HUES6 (cell line): Measurements from ENCODE around the gene CCDC34.

Experiments
- H3K27ac ChIP-seq: 2 replicates; pipeline ENCODE4 v1.7.0; 2013; ENCODE audit warnings: low read depth, mild to moderate bottlenecking, low read length, inconsistent platforms
- H3K27me3 ChIP-seq: 2 replicates; pipeline ENCODE4 v1.6.1; 2013; ENCODE audit warnings: low read length; ENCODE audit not compliant: control insufficient read depth, insufficient read depth
- H3K36me3 ChIP-seq: 2 replicates; pipeline ENCODE4 v1.6.1; 2013; ENCODE audit warnings: low read length; ENCODE audit not compliant: control insufficient read depth, insufficient read depth
- H3K4me1 ChIP-seq: 2 replicates; pipeline ENCODE4 v1.6.1; 2013; ENCODE audit warnings: low read length; ENCODE audit not compliant: control insufficient read depth, insufficient read depth
- H3K4me3 ChIP-seq: 2 replicates; pipeline ENCODE4 v1.5.1; 2013; ENCODE audit warnings: low read depth, low read length
- H3K9ac ChIP-seq: one replicate; pipeline ENCODE4 v1.6.1; 2013; ENCODE audit warnings: mild to moderate bottlenecking, low read length
- H3K9me3 ChIP-seq: 2 replicates; pipeline ENCODE4 v1.6.1; 2013; ENCODE audit warnings: low read depth, low read length; ENCODE audit not compliant: control insufficient read depth, insufficient read depth

The CCDC34 gene

GRCh38 chr11:27303903-27304302 is 59.1 kb downstream of the CCDC34 start:
- Histone ChIP-seq H3K4me1 (no peaks in the 10 kb centered on the region), H3K4me3 (no peak overlapping the region), H3K9ac (no peak overlapping the region), H3K27ac (no peak overlapping the region), H3K27me3 (no peaks in the 10 kb centered on the region), H3K9me3 (peaks cover 20% of the 10 kb centered on the region), H3K36me3 (no peaks in the 10 kb centered on the region)

- peaks cover 19% of the 10 kb centered on the region for H3K9me3 ChIP-seq
- no peak overlapping the region for H3K9ac ChIP-seq
- no peaks in the 10 kb centered on the region for H3K36me3 ChIP-seq
- no peaks in the 10 kb centered on the region for H3K27me3 ChIP-seq
- H3K4me3 ChIP-seq, result no peak overlapping the region
- H3K27ac ChIP-seq, result no peak overlapping the region
- no peaks in the 10 kb centered on the region for H3K4me1 ChIP-seq
These were observed 62.0 kb downstream of the CCDC34 start for GRCh38 chr11:27300974-27301373.

- H3K9me3 ChIP-seq, result peaks cover 5% of the 10 kb centered on the region; the same call in 1 of the 2 replicates
- no peaks in the 10 kb centered on the region for H3K27me3 ChIP-seq
- no peak overlapping the region for H3K27ac ChIP-seq
- peaks cover 12% of the 10 kb centered on the region; the same call in 1 of the 2 replicates for H3K4me1 ChIP-seq
- H3K36me3 ChIP-seq, result no peaks in the 10 kb centered on the region
- no peak overlapping the region for H3K4me3 ChIP-seq
- no peak overlapping the region for H3K9ac ChIP-seq
These were observed 65.4 kb downstream of the CCDC34 start for GRCh38 chr11:27297616-27298015.

DNA sequence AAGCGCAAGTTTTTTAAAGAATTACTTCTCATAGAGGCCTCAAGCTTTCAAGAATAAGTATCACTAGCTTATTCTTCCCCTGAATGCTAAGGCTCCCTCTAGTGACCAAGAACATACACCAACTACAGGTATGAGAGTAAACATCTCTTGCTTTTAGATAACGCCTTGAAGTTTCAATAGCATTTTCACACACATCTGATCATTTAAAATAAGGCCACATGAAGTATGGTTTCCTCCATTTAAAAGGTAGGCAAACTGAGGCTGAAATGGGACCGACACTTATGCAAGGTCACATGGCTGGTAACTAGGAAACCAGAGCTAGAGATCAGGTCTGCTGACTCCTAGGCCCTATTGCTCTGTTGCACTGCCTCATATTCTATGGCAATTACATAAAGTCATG is 66.5 kb downstream of the CCDC34 start:
- no peak overlapping the region for H3K9ac ChIP-seq
- H3K27me3 ChIP-seq, result no peaks in the 10 kb centered on the region

GRCh38 chr11:27295928-27296327 is 67.1 kb downstream of the CCDC34 start:
- H3K27me3 ChIP-seq, result no peaks in the 10 kb centered on the region
- no peaks in the 10 kb centered on the region for H3K36me3 ChIP-seq
- H3K9me3 ChIP-seq, result peaks cover 21% of the 10 kb centered on the region
- H3K4me1 ChIP-seq, result peaks cover 12% of the 10 kb centered on the region; the same call in 1 of the 2 replicates
- H3K9ac ChIP-seq, result no peak overlapping the region
- H3K27ac ChIP-seq, result no peak overlapping the region
- no peak overlapping the region for H3K4me3 ChIP-seq

More for the DNA sequence above, 66.5 kb downstream of the CCDC34 start:
- Histone ChIP-seq H3K27ac (no peak overlapping the region), H3K4me3 (no peak overlapping the region), H3K4me1 (peaks cover 12% of the 10 kb centered on the region; the same call in 1 of the 2 replicates), H3K9me3 (peaks cover 15% of the 10 kb centered on the region), H3K36me3 (no peaks in the 10 kb centered on the region)

- no peaks in the 10 kb centered on the region for H3K36me3 ChIP-seq
- no peak overlapping the region for H3K27ac ChIP-seq
- no peaks in the 10 kb centered on the region for H3K27me3 ChIP-seq
- H3K4me1 ChIP-seq, result peaks cover 12% of the 10 kb centered on the region; the same call in 1 of the 2 replicates
- H3K4me3 ChIP-seq, result no peak overlapping the region
- peaks cover 30% of the 10 kb centered on the region for H3K9me3 ChIP-seq
- H3K9ac ChIP-seq, result no peak overlapping the region
These were observed 68.4 kb downstream of the CCDC34 start for GRCh38 chr11:27294654-27295053.

DNA sequence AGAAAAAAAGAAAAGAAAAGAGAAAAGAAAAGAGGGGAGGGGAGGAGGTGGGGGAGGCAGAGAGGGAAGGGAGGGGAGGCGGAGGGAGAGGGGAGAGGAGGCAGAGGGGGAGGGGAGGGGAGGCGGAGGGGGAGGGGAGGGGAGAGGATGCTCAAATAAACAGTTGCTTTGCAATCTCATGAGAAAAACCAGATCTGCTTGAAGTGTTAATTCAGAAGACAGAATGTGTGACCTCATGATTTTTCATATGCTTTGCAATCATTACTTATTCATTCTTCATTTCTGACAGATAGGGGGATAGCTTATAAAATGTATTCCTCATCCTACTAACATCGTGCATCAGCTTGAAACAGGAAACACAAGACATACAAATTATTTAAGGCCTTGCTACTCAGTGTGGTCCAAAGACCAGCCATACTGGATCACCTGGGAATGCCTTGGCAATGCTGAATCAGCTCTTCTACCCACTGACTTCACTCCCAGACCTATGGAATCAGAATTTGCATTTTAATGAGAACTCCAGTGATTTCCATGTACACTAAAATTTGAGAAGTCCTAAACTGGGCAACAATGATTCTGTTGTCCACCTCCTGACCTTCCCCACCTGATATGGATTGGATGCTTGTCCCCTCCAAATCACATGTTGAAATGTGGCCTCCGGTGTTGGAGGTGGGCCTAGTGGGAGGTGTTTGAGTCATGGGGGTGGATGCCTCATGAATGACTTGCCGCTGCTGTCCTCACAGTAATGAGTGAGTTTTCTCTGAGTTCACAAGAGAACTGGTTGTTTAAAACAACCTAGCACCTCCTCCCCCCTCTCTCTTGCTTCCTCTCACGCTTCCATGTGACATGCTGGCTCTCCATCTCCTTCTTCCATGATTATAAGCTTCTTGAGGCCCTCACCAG is 69.2 kb downstream of the CCDC34 start:
- no peaks in the 10 kb centered on the region for H3K27me3 ChIP-seq
- no peaks in the 10 kb centered on the region for H3K36me3 ChIP-seq
- peaks cover 12% of the 10 kb centered on the region; the same call in 1 of the 2 replicates for H3K4me1 ChIP-seq
- H3K9me3 ChIP-seq, result peaks cover 30% of the 10 kb centered on the region
- no peak overlapping the region for H3K9ac ChIP-seq
- H3K27ac ChIP-seq, result no peak overlapping the region
- no peak overlapping the region for H3K4me3 ChIP-seq

DNA sequence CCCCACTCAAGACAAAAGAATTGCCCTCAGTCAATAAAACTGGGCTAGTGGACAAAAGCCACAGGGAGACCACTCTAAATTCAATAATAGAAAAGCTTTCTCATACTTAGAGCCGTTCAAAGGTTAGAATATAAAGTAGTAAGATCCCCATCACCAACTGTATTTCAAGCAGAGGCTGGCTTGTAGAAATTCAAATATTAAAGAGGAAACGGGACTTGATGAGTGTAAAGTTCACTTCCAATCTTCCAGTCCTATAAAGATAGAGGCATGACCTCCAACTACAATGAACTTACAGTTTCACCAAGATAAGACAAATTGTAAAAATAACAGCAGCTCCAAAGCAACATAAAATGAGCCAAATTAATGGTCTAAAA is 70.4 kb downstream of the CCDC34 start:
- peaks cover 12% of the 10 kb centered on the region; the same call in 1 of the 2 replicates for H3K4me1 ChIP-seq

GRCh38 chr11:27291954-27292636 is 70.9 kb downstream of the CCDC34 start:
- peaks cover 12% of the 10 kb centered on the region; the same call in 1 of the 2 replicates for H3K4me1 ChIP-seq
- H3K27me3 ChIP-seq, result no peaks in the 10 kb centered on the region
- no peak overlapping the region for H3K4me3 ChIP-seq
- H3K27ac ChIP-seq, result no peak overlapping the region
- no peaks in the 10 kb centered on the region for H3K36me3 ChIP-seq
- H3K9me3 ChIP-seq, result peaks cover 30% of the 10 kb centered on the region
- H3K9ac ChIP-seq, result no peak overlapping the region

More for the DNA sequence above, 70.4 kb downstream of the CCDC34 start:
- no peak overlapping the region for H3K27ac ChIP-seq
- H3K4me3 ChIP-seq, result no peak overlapping the region
- no peaks in the 10 kb centered on the region for H3K36me3 ChIP-seq
- no peaks in the 10 kb centered on the region for H3K27me3 ChIP-seq
- peaks cover 30% of the 10 kb centered on the region for H3K9me3 ChIP-seq
- H3K9ac ChIP-seq, result no peak overlapping the region

GRCh38 chr11:27291302-27291889 is 71.6 kb downstream of the CCDC34 start:
- Histone ChIP-seq H3K27ac (no peak overlapping the region), H3K36me3 (no peaks in the 10 kb centered on the region), H3K27me3 (no peaks in the 10 kb centered on the region), H3K9me3 (peaks cover 30% of the 10 kb centered on the region), H3K9ac (no peak overlapping the region), H3K4me1 (peaks cover 12% of the 10 kb centered on the region; the same call in 1 of the 2 replicates), H3K4me3 (no peak overlapping the region)
